Femur (tissue), 1 donor: ENCODE results near the gene BHLHE41.

ENCODE experiments used
- DNase-seq: peaks from one replicate; pipeline ENCODE4 v3.0.0-alpha.2; 2017

BHLHE41 gene

DNA sequence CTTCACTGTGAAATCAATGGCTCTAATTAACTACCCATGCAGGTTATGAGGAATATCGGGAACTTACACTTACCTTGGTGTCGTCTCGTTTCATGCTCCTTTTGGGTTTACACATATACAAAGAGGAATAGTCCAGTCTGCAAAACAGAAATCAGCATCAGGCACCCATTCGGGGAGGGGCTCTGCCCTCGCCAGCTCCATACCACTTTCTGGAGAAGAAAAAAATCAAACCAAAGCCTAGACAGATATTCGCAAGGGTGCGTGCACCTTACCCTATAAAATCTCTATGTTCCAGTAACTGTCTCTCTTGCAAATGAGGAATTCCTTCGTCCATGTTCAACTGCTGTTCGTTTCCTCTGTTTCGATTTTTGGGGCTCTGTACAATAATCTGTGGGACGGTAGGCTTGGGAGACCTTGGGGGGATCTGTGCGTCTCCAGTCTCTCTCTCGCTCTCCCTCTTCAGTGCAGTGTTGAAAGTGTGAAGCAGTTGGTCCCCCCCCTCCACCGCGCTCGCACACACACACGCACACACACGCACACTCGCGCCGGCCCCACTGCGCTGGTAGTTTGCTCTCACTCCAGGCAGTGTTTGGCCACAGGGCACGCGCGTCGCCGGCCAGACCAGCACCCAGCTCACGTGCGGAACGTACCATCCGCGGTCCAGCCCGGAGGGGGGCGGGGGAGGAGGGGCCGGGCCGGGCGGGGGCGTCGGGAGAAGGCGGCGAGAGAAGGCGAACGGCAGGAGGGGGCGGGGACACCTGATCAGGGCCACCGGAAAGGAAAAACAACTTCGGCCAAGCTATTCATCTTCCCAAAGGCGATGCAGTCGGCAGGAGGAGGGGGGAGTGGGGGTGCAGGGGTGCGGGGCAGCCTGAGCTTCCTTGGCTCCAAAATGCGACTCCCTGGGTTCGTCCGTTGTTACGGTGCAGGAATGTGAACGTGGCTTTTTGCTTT, at the start of gene BHLHE41:
Gene BHLHE41, minus strand, starts transcription at position 592 of the 954 bp plus-strand sequence. Its CDS starts 258 bp downstream, at position 334.
- DNase-seq, result peak; percentile 76

DNA sequence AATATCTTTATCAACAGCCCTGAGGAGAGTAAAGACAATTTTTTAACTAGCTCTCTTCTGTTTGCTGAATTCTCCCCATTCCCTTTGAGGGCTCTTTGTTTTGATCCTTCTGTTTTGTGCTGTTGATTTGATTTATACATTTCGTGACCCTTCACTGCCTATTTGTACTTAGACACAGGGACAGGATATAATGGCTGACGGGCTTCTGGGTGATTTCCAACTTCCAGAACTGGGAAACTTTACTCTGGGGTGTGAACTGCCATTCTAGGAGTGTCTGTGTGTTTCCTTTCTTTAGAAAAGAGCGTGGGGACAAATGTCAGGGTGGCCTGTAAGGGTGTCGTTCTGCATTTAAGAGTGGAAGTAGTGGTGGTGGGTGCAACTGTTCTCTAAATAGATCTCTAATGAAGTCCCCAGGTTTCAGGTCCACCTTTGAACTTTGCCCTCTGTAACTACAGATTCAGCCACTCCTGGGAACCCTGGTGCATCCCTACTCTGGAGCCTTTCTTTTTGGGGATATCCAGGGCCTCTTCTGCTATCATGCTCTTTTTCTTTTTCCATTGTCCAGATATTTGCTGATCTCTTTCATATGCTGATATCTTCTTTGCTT, 48.2 kb upstream of the BHLHE41 start:
- no peak for DNase-seq

DNA sequence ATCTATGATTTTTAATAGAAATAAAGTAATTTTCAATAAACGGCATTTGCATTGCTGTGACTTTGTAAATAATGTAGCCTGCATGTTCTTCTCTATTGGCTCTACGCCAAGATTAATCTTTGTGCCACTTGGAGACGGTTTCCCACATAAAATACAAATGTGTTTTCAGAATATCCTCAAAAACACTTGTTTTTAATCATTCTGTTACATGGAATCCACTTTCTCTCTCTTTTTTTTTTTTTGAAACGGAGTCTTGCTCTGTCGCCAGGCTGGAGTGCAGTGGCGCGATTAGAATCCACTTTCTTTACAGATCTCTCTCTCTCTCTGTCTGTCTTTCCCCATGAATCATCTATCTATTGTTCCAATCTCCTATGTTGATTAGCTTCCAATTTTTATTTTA, 47.7 kb upstream of the BHLHE41 start:
- DNase-seq, result no peak

DNA sequence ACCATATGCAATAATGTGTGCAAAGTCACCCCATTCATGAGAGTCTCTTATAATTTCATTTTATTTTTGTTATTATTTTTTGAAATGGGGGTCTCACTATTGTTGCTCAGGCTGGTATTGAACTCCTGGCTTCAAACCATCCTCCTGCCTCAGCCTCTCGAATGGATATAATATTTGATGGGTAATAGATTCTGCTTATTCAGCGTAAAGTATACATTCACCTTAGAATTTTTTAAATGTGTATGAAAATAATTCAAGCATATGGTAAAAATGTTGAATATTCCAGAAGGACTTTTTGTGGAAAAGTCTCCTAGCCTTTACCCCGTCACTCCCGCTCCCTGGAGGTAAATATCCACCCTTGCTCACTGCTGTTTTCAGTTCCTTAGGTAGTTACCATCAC, 47.2 kb upstream of the BHLHE41 start:
- no peak for DNase-seq

DNA sequence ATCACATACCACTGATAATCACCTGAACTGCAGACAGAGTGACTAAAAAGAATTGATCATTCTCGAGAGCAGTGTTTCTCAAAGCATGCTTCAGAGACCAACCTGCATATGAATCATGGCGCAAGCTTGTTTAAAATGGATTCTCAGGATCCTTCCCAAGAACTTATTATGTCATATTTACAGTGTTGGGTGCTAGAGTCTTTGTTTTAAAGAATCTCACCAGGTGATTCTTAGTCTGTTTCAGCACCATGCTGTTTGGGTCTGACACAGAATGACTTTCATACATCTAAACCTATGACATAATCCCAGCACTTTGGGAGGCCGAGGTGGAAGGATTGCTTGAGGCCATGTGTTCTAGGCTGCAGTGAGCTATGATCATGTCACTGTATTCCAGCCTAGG, 39.3 kb upstream of the BHLHE41 start:
- DNase-seq, result no peak

DNA sequence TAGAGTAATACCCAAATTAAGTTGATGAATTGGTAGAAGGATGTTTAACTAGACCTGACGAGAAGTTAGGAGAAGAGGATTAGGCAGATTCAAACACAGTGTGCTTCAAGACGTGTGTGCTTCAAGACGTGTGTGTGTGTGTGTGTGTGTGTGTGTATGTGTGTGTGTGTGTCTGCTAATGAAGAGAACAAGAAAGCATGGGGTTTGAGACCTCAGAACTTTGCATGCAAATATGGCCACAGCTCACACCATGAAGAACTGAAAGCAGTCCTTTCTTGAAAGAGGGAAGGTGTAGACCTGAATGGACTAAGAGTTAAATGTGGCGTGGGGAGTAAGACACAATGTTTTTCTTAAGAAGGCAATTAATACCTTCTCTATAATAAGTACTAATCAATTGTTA, 38.1 kb upstream of the BHLHE41 start:
- no peak for DNase-seq

DNA sequence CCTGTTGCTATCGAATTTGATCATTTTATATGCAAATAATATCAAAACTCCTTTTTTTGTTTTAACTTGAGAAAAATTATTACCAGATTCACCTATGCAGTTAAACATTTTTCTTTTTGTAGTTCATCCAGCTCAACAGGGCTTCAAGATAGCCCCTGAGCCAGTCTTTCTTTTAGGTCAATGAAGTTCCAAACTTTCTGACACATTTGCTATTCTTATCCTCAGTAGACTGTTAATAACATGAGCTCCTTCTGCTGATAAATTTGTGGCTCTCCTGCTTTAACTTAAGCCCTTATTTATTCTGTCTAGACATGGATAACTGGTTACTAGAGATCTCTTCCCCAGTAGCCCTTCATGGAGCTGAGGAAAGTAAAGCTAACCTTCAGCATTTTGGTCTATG, 37.3 kb upstream of the BHLHE41 start:
- DNase-seq, result no peak

DNA sequence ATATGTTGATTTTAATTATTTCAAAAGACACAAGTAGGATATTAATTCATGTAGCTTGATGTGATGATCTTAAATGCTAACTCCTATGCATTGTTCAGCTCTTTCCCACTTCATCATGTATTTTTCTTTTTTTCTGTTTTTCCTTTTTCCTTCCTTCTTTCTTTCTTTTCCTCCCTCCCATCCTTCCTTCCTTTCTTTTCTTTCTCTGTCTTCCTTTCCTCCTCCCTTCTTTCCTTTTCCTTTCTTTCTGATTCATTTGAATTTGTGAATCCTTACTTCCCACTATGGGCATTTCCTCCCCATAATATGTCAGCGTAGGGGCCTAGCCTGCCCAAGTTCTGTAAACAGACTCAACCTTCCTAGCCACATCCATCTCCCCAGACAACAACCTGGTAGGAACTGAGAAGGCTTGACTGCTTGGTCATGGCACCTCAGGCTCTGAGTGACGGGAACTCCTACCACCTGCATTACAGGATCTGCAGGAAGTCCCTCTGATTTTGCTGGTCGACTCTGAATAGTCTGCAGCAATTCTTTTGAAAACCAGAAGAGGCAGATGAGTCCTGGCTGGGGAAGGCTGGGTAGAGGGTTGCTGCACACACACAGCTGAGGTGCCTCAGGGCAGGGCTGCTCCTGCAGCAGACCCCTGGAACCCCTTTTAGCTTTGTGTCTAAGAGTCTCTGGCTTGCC, 33.4 kb upstream of the BHLHE41 start:
- no peak for DNase-seq

DNA sequence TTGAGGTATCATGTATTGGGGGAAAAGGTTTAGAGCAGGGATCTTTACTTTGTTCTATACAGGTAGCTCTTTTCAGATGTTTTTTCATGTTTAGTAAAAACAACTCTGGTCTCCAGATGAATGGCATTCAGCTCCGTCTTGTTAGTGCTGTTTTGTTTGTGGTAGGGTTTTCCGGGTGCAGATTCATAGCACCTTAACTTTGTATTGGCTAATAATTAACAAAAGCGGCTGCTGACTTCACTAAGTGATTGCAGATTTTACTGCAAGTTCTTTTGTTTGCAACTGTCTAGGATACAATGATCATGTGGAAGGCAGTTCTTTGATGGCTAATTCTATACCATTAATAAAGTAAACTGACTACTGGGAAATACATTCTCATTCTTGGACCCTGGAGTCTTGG, 32.2 kb upstream of the BHLHE41 start:
- no peak for DNase-seq

DNA sequence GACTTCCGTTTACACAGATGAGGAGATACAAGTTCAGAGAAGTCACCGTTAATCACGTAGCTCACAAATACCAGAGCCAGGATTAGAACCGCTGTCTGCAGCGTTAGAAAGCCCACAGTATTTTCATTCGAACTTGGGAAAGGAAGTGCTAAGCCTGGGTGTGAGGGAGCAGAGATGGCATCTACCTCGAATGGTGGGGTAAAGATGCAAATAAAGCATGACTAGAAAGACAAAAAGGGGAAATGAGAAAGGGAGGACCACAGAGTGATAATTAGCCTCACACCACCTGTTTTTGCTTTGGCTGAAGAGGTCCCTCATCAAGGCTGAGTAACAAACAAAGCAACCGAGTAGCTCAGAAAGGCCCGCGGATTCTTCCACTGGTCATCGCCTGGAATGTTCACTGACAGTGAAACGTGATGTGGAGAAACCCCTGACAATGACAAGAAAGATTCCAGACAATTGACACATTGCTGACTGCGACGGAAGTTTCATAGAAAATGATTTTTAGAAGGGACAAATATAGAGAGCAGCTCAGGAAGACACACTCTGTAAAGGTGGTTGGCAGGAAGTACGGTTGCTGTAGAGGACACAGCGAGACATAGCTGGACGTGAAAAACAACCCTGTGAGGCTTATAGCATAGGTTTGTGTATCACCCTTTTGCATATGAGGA, 31.5 kb upstream of the BHLHE41 start:
- no peak for DNase-seq

DNA sequence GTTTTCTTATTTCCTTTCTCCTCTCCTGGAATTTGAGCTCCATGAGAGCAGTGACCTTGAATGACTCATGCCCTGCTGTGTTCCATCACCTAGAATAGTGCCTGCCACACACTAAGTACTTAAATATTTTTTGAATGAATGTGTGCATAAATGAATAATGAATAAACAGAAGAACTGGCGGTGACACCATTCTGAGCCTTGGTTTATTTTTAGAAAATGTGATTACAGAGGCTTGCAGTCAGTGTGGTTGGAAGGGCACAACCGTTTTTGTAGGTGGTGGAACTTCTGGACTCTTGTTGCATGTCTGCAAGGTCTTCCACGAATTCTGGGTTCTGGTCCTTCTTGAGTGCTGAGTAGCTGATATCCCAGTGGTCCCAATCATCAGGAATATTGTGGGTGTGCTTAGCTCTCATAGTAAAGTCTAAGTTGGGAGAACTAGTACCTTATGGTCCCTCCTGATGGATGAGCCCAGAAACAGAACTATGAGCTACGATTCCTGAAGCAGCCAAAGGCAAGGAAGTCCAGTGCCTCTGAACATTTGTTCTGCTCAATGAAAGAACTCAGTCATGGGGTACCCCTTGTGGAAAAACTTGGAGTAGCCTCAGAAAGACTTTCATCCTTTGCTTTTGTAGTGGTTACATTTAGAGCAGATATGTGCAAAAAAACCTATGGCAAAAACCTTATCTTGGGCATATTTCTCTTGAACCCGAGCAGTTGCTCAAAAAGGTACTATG, 28.8 kb upstream of the BHLHE41 start:
- DNase-seq, result no peak

DNA sequence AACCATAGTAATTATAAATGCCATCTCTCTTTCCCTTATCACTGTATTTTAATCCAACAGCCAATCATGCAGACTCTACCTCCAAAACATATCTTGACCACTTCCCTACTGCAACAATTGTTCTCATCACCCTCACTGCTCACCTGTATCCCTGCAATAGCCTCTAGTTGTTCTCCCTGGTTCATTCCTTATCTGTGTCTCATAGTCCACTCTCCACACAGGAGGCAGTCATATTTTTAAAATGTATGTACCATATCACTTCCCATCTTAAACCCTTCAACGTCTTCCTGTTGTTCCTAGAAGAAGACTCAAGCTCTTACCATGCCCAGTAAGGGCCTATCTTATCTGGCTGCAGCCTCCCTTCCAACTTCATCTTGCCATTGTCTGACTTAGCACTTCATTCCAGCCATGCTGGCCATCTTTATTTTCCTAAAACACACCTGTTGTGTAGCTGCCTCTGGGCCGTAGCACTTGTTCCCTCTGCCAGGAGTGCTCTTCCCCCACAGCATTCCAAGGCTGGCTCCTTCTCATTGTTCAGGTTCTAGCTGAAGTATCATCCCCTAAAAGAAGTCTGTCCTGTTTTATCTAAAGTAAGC, 27.8 kb upstream of the BHLHE41 start:
- no peak for DNase-seq

DNA sequence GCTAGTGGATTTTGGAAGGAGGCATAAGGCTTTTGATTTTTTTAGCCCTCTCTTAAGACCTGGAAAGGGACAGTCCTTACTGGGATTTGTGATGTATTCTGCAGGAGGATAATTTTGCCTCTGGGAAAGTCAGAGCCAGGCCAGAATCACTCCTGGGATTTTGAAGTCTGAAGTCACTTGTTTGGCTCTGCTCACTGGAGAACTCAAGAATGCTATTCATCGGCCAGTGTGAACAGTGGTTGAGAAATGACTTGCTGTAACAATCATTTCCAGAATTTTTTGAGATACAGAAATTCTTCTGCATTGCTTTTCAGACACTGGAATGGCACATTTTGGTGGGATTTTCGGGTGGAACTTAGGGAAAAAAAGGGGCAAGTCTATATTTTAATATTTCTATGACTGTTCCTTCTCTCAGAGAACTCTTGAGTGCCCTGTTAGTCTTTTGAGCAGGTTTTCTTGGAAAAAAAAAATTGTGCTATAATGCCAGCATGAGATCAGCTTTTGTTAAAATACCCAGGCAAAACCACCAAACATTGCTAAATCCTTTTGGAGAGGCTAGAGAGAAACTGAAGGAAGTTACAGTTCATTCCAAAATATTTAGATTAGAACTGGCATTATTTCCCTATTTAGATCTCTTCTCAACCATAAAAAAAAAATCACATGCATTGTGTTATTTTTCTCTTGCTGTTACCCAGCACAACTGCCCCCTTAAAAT, 26.1 kb upstream of the BHLHE41 start:
- DNase-seq, result peak; percentile 18

DNA sequence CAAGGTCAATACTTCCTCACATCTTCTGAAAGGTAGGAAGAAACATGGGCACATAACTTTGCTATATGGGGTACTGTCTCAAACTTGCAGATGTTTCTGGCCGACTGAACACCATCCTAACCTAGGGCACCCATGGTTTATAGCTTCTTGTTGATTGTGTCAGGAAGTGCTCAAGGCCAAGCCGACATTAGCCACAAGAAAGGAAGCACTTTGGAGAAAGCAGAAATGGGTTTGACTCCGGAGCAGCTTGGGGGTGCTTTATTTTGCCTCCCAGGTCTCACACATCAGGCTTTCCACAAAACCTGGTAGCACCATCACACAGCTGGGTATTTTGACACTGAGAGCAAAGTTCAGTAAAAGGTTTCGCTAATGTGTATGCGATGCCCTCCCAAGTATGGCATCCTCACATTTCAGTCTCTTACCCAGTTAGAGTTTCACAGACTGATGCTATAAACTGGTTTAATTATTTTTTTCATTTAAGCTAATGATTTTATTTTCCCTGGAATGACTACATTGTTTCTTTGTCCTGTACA, 25.2 kb upstream of the BHLHE41 start:
- DNase-seq, result no peak

DNA sequence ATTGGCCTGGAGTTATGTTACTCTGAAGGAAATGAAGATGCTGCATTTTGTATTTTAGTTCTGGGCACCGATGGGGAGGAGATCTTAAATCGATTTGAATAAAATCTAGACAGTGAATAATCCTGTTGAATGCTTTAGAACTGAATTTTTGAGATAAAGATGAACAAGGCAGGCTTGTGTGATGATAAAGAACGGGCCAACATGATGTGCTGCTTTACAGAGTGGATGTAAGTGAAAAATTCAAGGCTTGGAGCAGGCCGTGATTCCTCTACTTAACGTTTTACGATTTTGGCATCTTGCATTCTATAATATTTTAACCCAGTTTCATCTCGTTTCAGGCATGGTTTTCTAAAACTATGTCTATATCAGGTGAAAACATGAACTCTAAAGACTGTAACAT, 23.5 kb upstream of the BHLHE41 start:
- DNase-seq, result no peak

DNA sequence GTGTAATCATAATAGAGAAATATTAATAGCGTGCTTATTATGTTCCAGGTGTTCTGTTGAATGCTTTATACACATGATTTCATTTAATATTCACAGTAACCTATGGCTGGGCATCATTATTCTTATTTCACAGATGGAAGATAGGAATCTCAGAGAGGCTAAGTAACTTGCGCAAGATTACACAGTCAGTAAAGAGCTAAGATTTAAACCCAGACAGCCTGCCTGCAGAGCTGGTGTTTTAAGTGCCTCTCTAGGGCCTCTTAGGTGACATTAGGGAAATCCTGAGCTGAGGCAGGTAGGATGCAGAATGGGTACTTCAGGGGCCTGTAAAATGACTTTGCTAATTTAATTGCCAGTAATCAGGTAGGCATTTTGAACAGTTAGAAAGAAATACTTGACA, 18.5 kb upstream of the BHLHE41 start:
- DNase-seq, result no peak

DNA sequence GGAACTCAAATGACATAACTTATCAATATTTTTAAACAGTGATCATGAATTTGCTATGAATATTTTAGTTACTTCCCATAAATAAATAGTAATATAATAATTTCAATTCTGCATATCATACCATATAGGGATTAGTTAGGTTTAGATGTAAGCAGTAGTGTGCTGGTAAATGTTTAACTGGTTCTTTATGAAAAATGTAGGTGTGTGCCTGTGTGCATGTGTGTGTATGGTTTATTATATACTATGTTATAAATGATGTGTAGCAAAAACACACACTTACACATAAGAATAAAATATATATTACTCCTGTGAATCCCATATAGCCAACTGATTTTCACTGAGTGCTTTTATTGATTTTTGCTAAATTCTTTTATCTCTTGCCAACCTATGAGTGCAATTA, 14.0 kb upstream of the BHLHE41 start:
- DNase-seq, result no peak

DNA sequence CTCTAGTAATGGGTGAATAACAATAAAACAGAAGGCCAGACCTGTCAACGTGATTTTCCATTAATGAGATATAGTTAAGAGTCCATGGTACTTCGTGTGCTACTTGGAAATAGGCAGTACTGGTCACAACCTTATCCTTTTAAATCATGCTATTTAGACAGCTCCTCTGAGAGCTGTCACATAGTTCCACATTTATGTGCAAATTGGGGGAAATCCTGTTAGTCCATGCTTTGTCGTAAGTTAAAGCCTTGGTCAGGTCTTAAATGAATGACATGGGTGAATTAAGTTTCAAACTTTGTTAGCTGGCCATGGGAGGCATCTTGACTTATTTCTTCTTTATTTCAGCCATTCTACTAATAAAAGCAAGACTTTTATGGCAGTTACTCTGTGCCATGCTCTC, 11.9 kb upstream of the BHLHE41 start:
- no peak for DNase-seq

DNA sequence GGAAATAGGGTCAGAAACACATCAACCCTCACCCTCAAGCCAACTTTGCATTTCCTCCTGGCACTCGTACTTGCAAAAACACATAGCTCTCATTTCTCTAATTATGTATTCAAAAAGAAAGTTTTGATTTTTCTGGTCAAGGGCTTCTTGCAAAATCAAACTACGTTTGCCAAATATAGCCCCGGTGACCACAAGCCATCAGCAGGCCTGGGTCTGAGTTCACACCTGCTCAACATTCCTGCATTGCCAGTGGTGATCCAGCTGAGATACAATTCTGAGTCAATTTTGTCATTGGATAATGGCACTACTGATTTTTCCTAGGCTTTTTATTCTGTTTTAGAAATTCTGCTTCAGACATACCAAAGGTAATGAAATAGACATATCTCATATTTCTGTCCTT, 10.7 kb upstream of the BHLHE41 start:
- DNase-seq, result no peak

DNA sequence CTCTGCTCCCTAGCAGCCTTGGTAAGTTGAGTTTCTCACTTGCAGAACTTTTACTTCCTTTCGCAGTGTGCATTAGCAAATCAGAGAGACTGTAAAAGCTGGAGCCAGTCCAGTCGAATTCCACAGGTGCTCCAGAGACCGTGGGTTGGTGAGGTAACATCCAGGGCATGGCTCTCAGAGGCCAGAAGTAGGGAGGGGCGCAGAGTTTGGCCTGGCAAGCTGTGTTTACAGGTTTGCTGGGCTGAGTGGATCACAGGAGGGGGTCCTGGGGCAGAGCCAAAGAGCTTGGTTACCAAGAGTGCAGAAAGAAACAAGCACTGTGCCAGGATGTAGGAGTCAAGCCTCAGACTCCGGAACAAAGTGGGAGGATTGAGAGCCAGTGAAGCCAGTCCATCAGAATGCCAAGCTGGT, 10.2 kb upstream of the BHLHE41 start:
- DNase-seq, result peak; percentile 49

DNA sequence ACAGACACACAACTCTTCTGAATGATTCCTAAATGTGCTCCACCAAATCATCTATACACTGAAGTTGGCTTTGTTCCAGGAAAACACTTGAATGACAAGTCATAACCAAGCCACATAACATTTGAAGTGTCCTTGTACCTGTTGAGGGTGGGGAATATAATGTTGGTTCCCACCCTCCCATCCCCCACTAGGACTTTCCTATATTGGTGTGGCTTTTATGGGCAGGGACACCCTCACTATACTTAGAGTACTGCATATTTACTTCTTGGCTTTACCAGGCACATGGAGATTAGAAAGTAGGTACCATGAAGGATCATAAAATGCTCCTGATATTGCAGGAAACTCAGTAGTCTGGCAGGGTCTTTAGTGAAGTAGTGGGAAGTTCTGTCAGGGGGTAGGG, 9.7 kb upstream of the BHLHE41 start:
- DNase-seq, result no peak
